Islet precursor cell (in vitro differentiated cells): Measurements from ENCODE around the gene TRABD2B.

ENCODE experiments used
- DNase-seq: peaks from one replicate; pipeline ENCODE4 v3.0.0-alpha.2; 2018

The TRABD2B gene

DNA sequence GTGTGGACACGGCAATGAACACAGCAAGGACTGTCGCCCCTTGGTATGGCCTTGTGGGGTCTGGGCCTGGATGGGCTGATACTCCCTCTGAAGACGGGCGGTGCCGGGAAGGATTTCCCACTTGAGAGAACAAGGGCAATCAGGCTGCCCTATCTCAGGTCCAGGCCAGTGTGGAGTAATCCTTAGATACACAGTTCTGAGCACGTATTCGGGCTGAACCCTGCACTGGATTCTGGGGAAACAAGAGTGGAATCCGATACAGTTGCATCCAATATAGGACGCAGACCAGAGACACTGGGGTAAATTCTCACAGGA, 177.7 kb downstream of the TRABD2B start:
- DNase-seq: no peak

DNA sequence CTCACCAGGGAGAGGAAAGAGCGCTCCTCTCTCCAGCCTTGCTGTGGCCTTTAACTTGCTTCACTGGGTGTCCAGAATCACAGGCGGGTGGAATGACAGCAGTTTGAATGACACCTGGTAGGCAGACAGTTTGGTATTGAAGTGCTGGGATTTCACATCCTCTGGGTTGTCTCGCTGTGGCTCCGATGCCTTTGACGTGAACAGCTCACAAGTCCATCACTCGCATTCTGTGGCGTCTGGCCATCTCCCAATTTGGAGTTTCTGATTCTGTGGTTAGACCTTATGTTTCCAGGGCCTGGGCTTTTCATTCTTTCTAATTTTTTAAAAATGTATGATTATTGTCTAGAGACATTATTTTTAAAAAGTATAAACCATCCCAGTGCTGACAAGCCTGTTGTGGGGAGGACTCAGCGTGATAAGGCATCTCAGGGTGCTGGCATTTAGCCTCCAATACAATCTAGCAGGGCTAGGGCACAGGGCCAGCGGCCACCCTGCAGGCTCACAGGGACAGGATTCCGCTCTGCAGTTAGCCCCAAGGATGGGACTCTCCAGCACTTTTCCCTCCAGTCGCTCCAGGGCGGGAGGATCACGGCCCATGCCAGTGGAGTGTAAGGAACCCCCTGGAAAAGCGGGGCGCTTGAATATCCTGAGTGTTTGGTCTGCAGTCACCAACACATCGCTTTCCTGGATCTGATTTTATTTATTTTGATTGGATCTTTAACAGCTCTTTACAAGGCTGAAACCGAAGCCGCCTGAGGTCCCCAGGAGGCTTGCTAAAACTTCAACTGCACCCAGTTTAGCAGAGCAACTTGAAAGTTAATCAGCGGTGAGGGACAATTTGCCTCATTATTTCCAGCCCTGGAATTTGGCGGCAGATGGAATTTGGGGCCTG, 178.3 kb downstream of the TRABD2B start:
- no peak for DNase-seq

DNA sequence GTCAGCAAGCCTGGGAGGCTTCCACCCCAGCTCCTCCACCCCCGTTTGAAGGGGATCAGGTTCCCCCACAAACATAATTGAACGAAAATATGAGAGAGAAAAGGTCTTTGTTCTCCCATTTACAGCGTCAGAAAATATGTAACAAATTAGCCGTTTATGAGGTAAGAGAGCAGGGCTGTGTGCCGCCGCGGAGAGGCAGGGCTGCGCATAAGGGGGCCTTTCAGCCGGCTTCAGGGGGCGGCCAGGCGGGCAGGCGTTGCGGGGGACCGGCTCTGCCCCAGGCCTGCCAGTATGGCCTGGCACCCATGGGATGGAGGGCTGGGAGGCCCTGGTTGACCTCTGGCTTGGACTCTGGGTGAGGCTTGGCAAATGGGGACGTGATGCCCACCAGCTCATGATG, 179.3 kb downstream of the TRABD2B start:
- no peak for DNase-seq

DNA sequence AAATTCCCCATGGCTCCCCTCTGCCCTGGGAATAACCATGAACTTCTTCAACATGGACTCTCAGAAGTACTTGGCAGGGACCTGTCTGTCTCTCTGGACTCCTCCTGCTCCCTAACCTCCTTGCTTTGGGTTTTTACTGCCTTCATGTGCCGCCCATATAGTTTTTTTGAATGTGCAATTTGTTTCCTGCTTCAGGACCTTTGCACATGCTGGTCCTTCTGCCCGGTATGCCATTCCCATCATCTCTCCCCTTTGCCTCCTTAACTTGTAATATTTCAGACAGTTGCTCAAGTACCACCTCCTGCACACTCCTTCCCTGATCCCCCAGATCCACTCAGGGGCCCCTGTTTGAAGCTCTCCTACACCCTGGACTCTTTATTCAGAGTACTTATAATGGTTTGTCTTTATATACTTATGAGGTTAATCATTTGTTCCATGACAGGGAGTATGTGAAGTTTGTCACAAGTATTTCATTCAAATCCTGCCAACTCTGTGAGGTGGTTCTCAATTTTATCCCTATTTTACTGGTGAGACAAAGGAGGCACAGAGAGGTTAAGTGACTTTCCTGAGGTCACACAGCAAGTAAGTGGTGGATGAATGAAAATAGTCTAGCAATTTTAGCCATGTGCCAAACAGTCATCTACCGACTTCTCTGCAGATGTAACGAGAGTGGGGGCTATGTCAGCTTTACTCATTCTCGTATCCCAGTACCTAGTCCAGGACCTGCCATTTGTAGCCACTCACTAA, 180.7 kb downstream of the TRABD2B start:
- no peak for DNase-seq

DNA sequence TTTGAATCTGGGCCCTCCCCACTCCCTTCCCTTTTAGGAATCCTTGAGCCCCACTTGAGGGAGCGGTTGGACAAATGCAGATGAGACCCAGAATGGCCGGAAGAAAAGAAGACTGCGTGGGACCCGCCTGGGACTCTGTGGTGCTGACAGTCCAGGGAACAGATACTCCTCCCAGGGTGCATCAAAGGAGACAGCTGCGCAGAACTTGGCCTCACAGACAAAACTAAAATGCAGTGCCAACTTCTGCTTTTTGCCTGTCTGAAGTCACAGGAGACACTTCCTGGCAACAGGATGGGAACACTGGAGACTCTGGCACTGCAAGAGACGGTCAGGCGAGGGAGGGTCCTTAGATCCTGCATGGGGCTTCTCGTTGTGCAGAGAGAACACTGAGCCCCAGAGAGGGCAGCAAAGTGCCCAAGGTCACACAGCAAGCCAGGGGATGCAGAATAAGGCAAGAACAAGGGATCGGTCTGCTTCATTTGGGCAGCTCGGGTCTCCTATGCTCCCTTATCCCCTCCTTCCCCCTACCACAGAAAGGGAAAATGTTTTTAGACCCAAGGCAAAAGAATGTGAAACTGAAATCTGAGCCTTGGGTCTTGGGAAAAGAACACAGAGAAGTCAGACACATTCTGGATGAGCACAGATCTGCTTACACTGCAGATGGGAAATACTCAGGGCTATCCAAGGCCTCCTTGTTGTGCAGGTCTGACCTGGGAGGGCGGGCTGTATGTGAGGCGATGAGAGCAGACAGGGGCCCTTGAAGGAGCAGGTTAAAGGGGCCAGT, 182.4 kb downstream of the TRABD2B start:
- no peak for DNase-seq

DNA sequence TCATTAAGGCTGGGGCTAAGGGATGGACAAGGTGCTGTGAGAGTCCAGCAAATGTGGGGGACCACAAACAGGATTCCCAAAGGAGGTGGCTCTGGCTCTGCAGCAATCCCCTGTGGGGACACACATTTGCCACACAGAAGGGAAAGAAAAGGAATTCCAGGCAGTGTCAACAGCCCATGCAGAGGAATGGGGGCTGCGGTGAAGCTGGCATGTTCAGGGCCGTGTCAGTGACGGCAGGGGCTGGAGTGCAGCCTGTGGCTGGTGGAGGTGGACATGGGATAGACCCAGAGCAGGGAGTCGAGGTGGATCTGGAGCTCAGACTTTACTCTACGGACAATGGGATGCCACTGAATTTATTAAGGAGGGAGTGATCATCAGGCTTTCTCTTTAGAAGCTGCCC, 183.2 kb downstream of the TRABD2B start:
- DNase-seq: no peak

DNA sequence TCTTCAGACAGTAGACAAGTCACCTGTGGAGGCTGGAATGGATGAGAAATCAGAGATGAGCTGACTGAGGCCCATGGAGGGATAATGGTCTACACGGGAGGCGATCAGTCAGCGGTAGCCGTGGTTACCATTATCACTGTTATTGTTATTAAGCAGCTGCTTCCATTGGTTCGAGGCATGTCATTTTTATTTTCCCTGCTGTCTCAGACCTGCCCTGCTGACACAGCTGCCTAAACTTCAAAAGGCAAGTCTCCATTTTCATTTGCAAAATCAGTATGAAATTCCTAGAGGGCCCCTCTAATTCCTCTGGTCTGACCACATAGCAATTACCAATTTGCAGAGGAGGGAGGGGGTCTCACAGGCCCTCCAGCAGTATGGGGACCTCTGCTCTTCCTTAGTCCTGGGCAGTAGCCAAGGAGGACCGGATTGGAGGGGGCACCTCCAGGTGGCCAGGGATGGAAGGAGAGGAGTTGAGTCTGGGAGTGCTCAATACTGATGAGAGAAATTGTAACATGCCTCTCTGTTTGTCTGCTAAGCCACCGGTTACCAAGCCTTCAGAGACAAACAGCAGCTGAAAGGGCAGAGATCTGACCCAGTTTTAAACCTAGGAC, 184.2 kb downstream of the TRABD2B start:
- DNase-seq: no peak

DNA sequence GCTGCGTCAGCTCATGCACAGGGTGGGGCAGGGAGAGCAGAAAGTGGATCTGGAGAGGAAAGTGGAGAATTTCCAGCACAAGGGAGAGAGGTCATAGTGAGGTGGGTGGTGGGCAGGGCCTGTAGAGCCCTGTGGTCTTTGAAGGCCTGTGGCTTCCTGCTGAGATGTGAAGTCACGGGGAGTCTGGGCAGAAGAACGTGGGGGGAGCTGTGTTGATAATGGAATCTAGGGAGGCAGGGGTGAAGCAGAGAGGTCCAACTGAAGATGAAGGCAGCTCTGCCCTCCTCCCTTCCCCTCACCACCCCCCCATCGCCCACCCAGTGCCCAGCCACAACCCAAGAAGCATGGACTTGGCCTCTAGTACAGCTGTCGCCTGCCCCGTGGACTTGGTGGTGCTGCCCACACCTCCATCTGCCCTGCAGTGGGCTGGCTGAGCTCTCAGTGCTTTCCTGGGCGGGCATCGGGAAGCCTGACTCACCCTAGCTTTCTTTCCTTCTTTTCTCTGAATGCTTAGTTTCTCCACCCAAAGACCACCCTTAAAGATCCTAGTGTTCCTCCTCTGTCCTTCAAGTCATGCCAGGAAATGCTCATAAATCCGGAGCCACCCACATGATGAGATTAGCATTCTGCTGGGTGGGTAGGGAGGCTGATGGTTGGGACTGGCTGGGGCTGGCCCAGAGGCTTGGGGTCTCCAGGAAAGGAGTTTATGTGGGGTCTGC, 186.1 kb downstream of the TRABD2B start:
- DNase-seq: no peak

DNA sequence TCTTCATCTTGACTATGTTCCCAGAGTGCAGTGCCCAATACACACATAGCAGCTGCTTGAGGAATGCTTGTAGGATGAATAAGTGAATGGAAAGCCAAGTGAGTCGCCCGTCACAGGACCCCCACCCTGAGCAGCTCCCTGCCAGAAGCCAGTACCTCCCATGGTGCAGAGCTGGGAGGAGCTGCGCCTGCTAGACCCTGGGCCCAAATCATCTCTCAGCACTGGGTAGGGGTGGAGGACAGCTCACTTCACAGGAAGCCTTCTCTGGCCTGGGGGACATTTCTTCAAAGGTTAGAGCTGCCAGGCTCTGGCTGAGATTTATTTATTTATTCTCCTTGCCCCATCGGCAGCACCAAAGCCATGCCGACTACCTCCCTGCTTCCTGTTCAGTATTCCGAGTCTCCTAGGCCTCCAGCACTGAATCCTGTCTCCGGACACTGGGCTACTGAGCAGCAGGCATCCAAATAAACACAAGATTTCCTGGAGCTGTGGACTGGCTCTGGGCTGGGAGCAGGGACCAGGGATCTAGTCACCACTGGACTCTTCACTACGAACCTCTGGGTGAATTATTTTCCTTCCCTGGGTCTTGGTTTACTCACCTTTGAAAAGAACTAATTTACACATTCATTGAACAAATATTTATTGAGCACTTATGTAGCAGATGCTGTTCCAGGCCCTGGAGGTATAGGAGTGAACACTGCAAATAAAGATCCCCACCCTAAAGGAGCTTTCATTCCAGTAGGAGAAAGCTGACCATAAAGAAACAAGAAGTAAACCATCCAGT, 187.7 kb downstream of the TRABD2B start:
- DNase-seq: peak; percentile 71

DNA sequence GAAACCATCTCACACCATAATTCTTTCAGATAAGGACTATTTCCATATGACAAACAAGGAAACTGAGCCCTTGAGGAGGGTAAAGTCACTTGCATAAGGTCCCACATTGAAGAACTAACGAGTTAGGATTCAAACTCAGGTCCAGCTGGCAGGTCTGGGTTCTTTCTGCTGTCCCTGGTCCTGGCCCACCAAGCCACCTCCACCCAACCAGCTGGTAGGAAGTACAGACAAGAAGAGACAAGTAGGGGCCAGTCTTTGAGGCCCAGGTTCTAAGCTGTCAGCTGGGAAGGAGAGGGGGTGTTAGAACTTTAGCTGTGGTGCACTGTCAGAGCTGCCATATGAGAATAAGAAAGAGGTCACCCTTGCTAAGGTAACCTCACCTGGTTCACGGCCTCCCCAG, 188.6 kb downstream of the TRABD2B start:
- no peak for DNase-seq

DNA sequence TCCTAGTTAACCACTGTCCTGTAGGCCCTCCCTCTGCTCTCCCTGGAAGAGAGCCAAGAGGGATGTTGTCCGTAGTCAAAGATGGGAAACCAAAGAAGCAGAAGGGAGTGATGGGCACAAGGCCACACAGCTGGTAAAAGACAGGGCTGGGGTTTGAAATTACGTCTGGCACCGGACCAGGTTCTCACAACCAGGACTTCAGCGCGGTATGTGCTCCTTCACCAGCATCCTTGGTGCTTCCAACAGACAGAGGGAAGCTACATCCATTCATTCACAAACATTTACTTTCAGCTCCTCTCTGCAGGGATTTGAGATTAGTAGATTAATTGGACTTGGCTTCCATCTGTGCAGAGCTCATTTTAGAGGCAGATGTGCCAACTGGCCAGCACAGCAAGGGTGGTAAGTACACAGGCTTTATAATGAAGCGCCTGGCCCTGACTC, 191.2 kb downstream of the TRABD2B start:
- DNase-seq: no peak

DNA sequence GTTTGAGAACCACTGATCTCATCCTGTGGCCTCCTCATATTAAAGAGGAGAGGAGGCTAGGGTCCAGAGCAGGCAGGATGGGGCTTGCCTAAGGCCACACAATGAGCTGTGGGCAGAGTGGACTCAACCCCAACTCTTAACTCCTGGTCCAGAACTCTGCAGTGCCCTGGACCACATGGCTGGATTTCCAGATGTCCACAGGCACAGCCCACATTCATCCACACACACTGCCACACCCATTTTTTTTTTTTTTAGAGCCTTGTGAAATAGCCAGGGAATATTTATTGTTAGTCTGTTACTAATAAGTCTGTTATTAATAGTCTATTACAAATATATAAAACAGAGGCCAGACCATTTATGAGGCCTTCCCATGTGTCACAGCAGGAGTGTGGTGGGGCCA, 192.2 kb downstream of the TRABD2B start:
- DNase-seq: no peak

DNA sequence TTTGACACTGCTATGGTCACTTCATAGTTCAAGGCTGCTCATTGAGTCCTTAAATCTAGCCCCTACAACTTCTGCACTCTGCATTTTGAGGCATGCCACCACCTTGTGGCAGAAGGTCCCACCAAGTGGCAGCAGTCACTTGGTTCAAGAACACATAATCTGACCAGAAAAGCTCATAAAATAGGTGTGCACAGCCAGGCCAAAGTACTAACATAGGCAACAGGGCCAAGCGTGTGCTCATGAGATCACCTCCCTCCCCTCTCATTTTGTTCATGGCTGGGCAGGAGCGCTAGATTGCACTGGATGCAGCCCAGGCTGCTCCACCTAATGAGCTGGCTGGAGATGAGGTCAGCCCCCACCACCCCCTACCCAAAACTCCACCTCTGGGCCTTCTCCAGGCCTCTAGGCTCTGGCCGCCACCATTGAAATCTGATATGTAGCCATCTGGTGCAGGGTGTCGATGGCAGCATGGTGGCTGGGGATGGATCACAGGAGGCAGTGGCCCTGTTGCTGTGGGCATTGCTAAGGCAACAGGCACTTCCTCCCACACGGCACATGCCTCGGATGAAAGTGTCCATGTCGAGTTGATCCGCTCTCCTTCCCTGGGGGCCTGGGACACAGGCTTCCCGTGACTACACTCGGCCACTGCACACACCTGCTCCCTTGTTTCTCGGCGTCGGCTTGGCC, 193.2 kb downstream of the TRABD2B start:
- DNase-seq: no peak

DNA sequence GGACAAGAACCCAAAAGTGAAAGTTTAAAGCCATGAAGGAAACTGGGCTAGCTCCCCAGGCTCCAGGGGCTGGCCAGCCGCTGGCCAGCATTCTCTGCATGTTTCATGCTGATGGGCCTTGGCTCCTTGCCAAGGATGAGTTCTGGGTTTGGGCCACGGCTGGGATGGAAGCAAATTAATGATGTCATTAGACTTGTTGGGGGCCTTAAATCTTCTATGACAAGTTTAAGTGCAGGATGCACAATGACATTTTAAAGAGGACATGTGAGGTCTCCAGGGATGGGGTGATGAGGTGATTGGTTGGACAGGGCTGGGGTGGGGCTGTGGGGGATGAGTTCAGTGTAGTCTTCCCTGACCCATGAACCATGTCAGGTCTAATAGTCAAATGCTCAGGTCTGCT, 199.6 kb downstream of the TRABD2B start:
- DNase-seq: no peak

DNA sequence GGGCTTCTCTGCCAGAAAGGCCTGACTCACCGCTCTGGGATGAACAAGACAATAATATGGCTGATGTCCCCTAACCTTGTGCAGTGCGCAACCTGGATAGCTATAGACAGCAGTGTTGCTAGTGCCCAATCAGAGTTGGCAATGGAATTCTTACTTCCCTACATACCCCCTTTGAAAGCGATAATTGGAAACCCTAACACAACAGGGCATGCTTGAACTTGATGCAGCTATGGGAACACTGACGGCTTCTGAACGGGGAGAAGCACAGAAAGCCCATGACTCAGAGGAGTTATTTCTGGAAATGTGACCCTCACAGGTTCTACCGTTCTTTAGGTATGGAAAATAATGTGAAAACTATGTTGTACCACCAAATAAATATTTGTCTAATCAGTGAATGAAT, 200.6 kb downstream of the TRABD2B start:
- DNase-seq: no peak

DNA sequence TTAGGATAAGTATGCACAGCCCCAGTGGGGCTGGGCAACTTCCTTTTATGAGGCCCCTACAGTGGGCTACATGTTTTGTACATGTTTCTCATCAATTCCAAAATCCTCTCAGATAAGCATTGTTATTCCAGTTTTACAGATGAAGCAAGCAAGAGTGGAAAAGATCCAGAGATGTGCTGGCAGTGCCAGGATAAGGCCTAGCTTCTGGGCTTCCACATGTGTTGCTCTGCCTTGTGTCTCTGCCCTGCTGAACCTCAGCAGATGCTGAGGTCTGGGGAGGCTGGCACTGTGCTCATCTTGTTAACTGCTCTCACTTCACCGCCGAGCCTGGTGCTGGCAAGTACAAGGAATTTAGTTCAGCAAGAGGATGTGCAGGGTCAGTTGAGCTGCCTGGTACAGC, 202.1 kb downstream of the TRABD2B start:
- no peak for DNase-seq

DNA sequence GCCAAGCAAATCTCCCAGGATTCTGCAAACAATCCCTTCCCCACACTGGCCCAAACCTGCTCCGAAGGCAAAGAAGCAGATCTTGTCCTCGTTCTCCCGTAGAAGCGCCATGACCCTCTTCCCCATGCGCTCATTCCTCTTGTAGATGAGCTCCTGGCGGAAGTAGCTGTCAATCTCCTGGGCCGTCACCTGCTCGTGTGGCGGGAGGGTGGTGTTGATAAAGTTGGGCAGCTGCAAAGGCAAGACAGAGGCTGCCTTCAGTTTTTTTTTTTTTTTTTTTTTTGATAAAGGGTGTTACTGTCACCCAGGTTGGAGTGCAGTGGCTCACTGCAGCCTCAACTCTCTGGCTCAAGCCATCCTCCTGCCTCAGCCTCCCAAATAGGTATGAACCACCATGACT, 202.7 kb downstream of the TRABD2B start:
- no peak for DNase-seq

DNA sequence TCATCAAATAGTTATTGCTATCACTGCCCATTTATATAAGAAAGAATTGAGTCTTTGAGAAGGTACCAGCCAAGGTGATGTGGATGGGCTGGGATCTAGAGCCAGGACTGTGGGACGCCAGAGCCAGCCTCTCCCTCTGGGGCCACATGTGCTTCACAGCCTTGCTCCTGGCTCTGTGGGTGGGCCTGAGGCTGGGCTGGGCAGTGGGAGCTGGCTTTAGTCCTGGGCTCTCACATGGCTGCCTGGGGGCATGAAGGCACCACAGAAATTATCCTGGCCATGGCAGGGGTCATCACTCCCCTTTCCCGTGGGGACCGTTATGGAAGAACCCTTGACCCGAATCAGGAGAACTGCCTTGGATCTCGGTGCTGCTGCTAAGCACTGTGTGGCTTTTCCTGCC, 203.1 kb downstream of the TRABD2B start:
- DNase-seq: no peak

DNA sequence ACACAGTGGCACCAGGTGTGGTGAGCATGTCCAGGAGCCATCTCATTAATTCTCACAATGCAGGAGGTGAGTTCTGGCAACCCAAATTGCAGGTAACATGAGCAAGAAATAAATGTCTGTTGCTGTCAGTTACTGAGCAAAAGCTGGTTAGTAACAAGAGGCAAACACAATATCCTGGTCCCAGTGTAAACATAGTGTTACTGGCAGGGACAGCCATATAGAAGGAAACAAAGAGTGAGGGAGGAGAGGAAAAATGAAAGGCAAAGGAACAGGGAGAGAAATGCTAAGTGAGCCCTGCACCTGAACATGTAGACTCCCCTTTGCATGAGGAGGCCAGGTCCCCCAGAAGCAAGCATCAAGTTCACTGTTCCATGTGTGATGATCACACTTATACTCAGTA, 203.6 kb downstream of the TRABD2B start:
- no peak for DNase-seq

DNA sequence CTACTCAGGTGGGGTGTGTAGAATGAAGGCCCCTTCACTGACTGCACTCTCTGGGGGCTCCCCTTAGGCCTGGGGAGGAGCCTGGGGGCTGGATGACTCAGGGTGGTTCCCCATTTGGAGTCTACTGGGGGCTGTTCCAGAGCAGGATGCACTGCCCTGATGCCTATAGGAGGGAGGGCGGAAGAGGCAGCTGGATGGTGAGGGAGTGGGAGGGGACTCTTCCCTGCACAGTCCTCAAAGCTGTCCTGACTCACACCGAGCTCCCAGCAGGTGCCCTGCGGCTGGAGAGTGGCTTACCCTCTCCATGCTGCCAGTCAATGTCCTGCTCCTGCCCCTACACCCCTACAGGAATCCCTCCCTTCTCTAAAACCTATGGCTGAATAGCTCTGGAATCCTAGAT, 204.4 kb downstream of the TRABD2B start:
- no peak for DNase-seq
